MM.1S (cell line): ENCODE data around the gene AFG3L2.

Experiments
- EZH2 ChIP-seq: fragments of 300-600 bp; sonication (generic); optimal IDR thresholded peaks from 2 replicates; pipeline ENCODE3; 2017; ENCODE audit warnings: low read depth, mild to moderate bottlenecking, antibody characterized with exemption, low read length, mixed read lengths
- TF ChIP-seq, protein P1 (sequence below): fragments of 300-600 bp; sonication (generic); IDR thresholded peaks from 2 replicates; pipeline ENCODE4 v1.5.1; 2016; ENCODE audit warnings: antibody characterized with exemption, low read length, mixed read lengths

DNA sequence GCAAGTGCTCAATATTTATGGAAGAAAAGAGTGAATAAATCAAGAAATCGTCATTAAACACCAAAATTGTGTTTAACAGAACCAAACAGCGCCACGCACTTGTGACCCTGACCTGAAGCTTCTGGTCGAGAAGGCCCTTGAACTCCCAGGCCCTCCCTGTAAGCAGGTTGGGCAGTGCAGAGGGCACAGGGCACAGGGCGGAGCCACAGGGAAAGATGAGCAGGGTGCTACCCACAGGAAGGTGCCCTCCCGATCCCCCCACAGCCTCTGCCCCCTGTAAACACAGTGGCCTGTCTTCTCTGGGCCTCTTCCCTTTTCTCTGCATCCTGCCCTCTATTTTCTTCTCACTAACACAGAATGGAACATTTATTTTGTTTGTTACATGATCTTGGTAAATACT lies 85.9 kb downstream of the AFG3L2 start:
- TF ChIP-seq, protein P1, sequence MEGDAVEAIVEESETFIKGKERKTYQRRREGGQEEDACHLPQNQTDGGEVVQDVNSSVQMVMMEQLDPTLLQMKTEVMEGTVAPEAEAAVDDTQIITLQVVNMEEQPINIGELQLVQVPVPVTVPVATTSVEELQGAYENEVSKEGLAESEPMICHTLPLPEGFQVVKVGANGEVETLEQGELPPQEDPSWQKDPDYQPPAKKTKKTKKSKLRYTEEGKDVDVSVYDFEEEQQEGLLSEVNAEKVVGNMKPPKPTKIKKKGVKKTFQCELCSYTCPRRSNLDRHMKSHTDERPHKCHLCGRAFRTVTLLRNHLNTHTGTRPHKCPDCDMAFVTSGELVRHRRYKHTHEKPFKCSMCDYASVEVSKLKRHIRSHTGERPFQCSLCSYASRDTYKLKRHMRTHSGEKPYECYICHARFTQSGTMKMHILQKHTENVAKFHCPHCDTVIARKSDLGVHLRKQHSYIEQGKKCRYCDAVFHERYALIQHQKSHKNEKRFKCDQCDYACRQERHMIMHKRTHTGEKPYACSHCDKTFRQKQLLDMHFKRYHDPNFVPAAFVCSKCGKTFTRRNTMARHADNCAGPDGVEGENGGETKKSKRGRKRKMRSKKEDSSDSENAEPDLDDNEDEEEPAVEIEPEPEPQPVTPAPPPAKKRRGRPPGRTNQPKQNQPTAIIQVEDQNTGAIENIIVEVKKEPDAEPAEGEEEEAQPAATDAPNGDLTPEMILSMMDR: no peak
- TF ChIP-seq EZH2: no peak
